Ovary (tissue), 3 donors: ENCODE results near the gene PTPRG.

Experiments used
- POLR2A ChIP-seq: fragments of 450-650 bp; IDR thresholded peaks from one replicate; pipeline ENCODE4 v1.6.1; 2017; ENCODE audit warnings: antibody characterized with exemption, mild to moderate bottlenecking, moderate library complexity
- TF ChIP-seq, protein P1 (sequence below), 3 donors: fragments of 450-650 bp in 2 of 3; fragments of 200-600 bp in 1 of 3; IDR thresholded peaks; one replicate each; pipeline versions ENCODE4 v1.5.1 to v1.8.0; 2016 to 2022; ENCODE audit warnings: antibody characterized with exemption in 3 of 3, mild to moderate bottlenecking in 1 of 3
- donor health status: DM: no; HTN: no; CAD: no.

DNA sequence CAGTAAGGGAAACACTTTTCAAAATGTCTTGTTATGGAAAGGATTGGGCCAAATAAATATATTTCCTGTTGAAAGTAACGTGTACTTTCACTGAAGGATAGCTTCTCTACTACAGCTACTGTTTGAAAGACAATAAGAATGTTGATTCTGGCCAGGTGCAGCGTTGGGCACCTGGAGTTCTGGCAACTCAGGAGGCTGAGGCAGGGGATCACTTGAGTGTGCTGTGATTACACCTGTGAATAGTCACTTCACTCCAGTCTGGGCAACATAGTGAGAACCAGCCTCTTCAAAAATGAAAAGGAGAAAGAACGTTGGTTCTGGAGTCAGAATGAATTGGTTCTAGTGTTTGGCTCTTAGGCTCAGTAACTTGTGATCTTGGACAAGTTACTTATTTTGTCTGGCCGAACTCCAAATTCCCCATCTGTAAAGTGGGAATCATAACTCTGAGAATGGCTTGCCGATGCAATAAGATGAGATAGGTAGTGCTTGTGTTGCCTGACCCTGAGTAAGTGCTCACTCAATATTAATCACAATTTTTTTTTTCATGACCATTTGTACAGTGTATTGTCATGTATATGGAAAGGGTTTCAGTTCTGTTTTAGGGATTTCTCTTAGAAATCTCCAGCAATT is 310.8 kb downstream of the PTPRG start:
- TF ChIP-seq, protein P1, sequence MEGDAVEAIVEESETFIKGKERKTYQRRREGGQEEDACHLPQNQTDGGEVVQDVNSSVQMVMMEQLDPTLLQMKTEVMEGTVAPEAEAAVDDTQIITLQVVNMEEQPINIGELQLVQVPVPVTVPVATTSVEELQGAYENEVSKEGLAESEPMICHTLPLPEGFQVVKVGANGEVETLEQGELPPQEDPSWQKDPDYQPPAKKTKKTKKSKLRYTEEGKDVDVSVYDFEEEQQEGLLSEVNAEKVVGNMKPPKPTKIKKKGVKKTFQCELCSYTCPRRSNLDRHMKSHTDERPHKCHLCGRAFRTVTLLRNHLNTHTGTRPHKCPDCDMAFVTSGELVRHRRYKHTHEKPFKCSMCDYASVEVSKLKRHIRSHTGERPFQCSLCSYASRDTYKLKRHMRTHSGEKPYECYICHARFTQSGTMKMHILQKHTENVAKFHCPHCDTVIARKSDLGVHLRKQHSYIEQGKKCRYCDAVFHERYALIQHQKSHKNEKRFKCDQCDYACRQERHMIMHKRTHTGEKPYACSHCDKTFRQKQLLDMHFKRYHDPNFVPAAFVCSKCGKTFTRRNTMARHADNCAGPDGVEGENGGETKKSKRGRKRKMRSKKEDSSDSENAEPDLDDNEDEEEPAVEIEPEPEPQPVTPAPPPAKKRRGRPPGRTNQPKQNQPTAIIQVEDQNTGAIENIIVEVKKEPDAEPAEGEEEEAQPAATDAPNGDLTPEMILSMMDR (IDR thresholded peaks at IDR 0.05) = no peak
- TF ChIP-seq POLR2A = no peak
